ENCODE measurements around the gene KIF18A.
A peak's percentile ranks its signal among the peaks of the same experiment; 100 is the strongest.

Gene KIF18A

GRCh38 chr11:28040384-28040783 is 67.6 kb downstream of the KIF18A start:
- no peak for DNase-seq

GRCh38 chr11:28038775-28039174 is 69.2 kb downstream of the KIF18A start:
- no peak for DNase-seq

GRCh38 chr11:28026634-28027290 is 81.2 kb downstream of the KIF18A start:
- no peak for DNase-seq

- peak; percentile 77 for DNase-seq
Measured at GRCh38 chr11:28017816-28018215, 90.1 kb downstream of the KIF18A start.

- DNase-seq = no peak
Measured at GRCh38 chr11:28011813-28012212, 96.1 kb downstream of the KIF18A start.

GRCh38 chr11:28009996-28010395 is 98.0 kb downstream of the KIF18A start:
- DNase-seq = peak; percentile 26

- peak; percentile 79 for DNase-seq
Measured at GRCh38 chr11:28009388-28009787, 98.6 kb downstream of the KIF18A start.

- no peak for DNase-seq
Measured at GRCh38 chr11:28003615-28004014, 104.3 kb downstream of the KIF18A start.

GRCh38 chr11:27998552-27998951 is 109.4 kb downstream of the KIF18A start:
- DNase-seq = no peak

- no peak for DNase-seq
Measured at GRCh38 chr11:27997344-27997743, 110.6 kb downstream of the KIF18A start.

GRCh38 chr11:27996066-27996465 is 111.9 kb downstream of the KIF18A start:
- DNase-seq = no peak

GRCh38 chr11:27995083-27995482 is 112.9 kb downstream of the KIF18A start:
- peak; percentile 59 for DNase-seq

- no peak for DNase-seq
Measured at GRCh38 chr11:27991736-27992135, 116.2 kb downstream of the KIF18A start.

GRCh38 chr11:27977527-27977926 is 130.4 kb downstream of the KIF18A start:
- DNase-seq = no peak

- peak; percentile 42 for DNase-seq
Measured at GRCh38 chr11:27977031-27977430, 130.9 kb downstream of the KIF18A start.

GRCh38 chr11:27976262-27976661 is 131.7 kb downstream of the KIF18A start:
- peak; percentile 45 for DNase-seq

GRCh38 chr11:27973851-27974536 is 134.0 kb downstream of the KIF18A start:
- DNase-seq = no peak

GRCh38 chr11:27972522-27973170 is 135.3 kb downstream of the KIF18A start:
- peak; percentile 82 for DNase-seq

GRCh38 chr11:27971171-27971570 is 136.8 kb downstream of the KIF18A start:
- DNase-seq = peak; percentile 82
